Endothelial cell of umbilical vein (primary cell): ENCODE results near the gene ZNF26. TPM values are rescaled to one million over a fixed set of nuclear protein-coding genes. Genes with fewer than 3 reads are reported as not detected.

ENCODE experiments used
- BruUV-seq: library from RNA; stranded (reverse); fragments of 400-500 nt; replicated peaks from 2 replicates; lab custom pipeline; 2021; lab: Mats Ljungman, UMichigan
- CTCF ChIA-PET: fragments of 300-600, 350-600 bp; sonication (Branson Sonifier 250); formaldehyde crosslinking; loops from one replicate; lab custom pipeline; 2021; ENCODE audit warnings: antibody characterized with exemption, inconsistent platforms; lab: Charles Lee
- POLR2A ChIA-PET: fragments of 300-600, 350-600 bp; sonication (Branson Sonifier 250); formaldehyde crosslinking; loops from one replicate; lab custom pipeline; 2021; ENCODE audit warnings: antibody characterized with exemption, inconsistent platforms; lab: Charles Lee
- DNase-seq: peaks from one replicate; pipeline ENCODE4 v3.0.0-alpha.2; 2011; ENCODE audit warnings: low read depth, low spot score
- FAIRE-seq: peaks from 2 replicates; lab custom pipeline; 2011; peaks lifted over from hg19 to GRCh38; lab: Jason Lieb, UNC
- H2AFZ ChIP-seq: 2 replicates; pipeline ENCODE4 v1.6.0; 2012; ENCODE audit warnings: low read depth, low read length, control low read depth, inconsistent platforms
- H3K27ac ChIP-seq: 2 replicates; pipeline ENCODE4 v1.5.1; 2011; ENCODE audit warnings: low read depth, mild to moderate bottlenecking, control low read depth, low read length, moderate library complexity; ENCODE audit not compliant: insufficient read depth
- H3K27me3 ChIP-seq, 2 experiments: 2 replicates each; pipeline versions ENCODE4 v1.6.0 to v1.6.1; 2011; ENCODE audit warnings: low read length in 2 of 2, mixed read lengths in 1 of 2; ENCODE audit not compliant: control insufficient read depth in 2 of 2, insufficient read depth in 2 of 2
- H3K36me3 ChIP-seq, 2 experiments: 2 replicates in 1 of 2; 3 replicates in 1 of 2; pipeline ENCODE4 v1.5.1; 2011; ENCODE audit warnings: low read length in 2 of 2, mild to moderate bottlenecking in 1 of 2, moderate library complexity in 1 of 2; ENCODE audit not compliant: control insufficient read depth in 2 of 2, insufficient read depth in 2 of 2; ENCODE audit errors: extremely low read depth in 1 of 2
- H3K4me1 ChIP-seq: 3 replicates; pipeline ENCODE4 v1.5.1; 2011; ENCODE audit warnings: mild to moderate bottlenecking, low read length; ENCODE audit not compliant: control insufficient read depth, insufficient read depth; ENCODE audit errors: extremely low read depth
- H3K4me2 ChIP-seq: 2 replicates; pipeline ENCODE4 v1.6.1; 2011; ENCODE audit warnings: low read length, control low read depth, mixed read lengths; ENCODE audit not compliant: insufficient read depth
- H3K4me3 ChIP-seq, 3 experiments: fragments of 200-600 bp in 1 of 3; sonication (generic), shearing (Covaris generic) in 1 of 3; replicated peaks in 1 of 3; 2 replicates each; pipeline ENCODE4 v1.5.1; 2011 to 2016; ENCODE audit warnings: control low read depth in 3 of 3, low read length in 3 of 3, mild to moderate bottlenecking in 2 of 3, inconsistent platforms in 1 of 3, low read depth in 1 of 3, moderate library complexity in 1 of 3; ENCODE audit not compliant: insufficient read depth in 1 of 3
- H3K79me2 ChIP-seq: 2 replicates; pipeline ENCODE4 v1.6.0; 2012; ENCODE audit warnings: low read length, inconsistent platforms; ENCODE audit not compliant: control insufficient read depth, insufficient read depth
- H3K9ac ChIP-seq: replicated peaks from 2 replicates; pipeline ENCODE3; 2011; ENCODE audit warnings: low read length, control low read depth; ENCODE audit not compliant: insufficient read depth; ENCODE audit errors: extremely low read depth
- H3K9me1 ChIP-seq: replicated peaks from 3 replicates; pipeline ENCODE4 v1.6.0; 2011; ENCODE audit warnings: mild to moderate bottlenecking, low read length; ENCODE audit not compliant: control insufficient read depth, insufficient read depth; ENCODE audit errors: extremely low read depth
- H3K9me3 ChIP-seq: replicated peaks from 2 replicates; pipeline ENCODE4 v1.5.1; 2012; ENCODE audit warnings: low read length, inconsistent platforms; ENCODE audit not compliant: control insufficient read depth, insufficient read depth
- H4K20me1 ChIP-seq: replicated peaks from 2 replicates; pipeline ENCODE3; 2011; ENCODE audit warnings: mild to moderate bottlenecking, low read length; ENCODE audit not compliant: control insufficient read depth, insufficient read depth; ENCODE audit errors: extremely low read depth
- GATA2 ChIP-seq: IDR thresholded peaks from 2 replicates; pipeline ENCODE4 v1.7.0; 2011; ENCODE audit warnings: low read depth, mild to moderate bottlenecking, moderate library complexity, mixed read lengths, low read length; ENCODE audit not compliant: insufficient read length, insufficient read depth
- JUN ChIP-seq: IDR thresholded peaks from 2 replicates; pipeline ENCODE4 v1.6.1; 2011; ENCODE audit warnings: borderline replicate concordance, low read depth; ENCODE audit not compliant: insufficient read length, insufficient read depth
- MAX ChIP-seq: IDR thresholded peaks from 2 replicates; pipeline ENCODE4 v1.6.1; 2011; ENCODE audit not compliant: insufficient read depth, insufficient read length
- MYC ChIP-seq: IDR thresholded peaks from one replicate; pipeline ENCODE4 v1.6.1; 2011; ENCODE audit warnings: mild to moderate bottlenecking, low read depth, low read length
- POLR2A ChIP-seq: IDR thresholded peaks from 2 replicates; pipeline ENCODE4 v1.6.1; 2012; ENCODE audit warnings: low read depth, mild to moderate bottlenecking, control low read depth, low read length
- POLR2AphosphoS5 ChIP-seq: IDR thresholded peaks from 2 replicates; pipeline ENCODE4 v1.6.1; 2012; ENCODE audit warnings: low read depth, mild to moderate bottlenecking, control low read depth, low read length, moderate library complexity; ENCODE audit not compliant: insufficient read depth
- dilution Hi-C: fragments of 300-500 bp; cut with MboI; formaldehyde crosslinking; loops from one replicate; pipeline ENCODE4 v1.15.0; 2019; ENCODE audit warnings: low sequenced_read_pairs; ENCODE audit not compliant: extremely low pct_ligation_motif_present
- intact Hi-C: fragments of 100-400 bp; cut with micrococcal nuclease; formaldehyde crosslinking; loops from one replicate; pipeline ENCODE4 v1.10.0; 2022
- polyA plus RNA-seq, 4 experiments: library from polyadenylated mRNA; depleted of rRNA in 3 of 4; stranded (reverse) in 3 of 4; unstranded in 1 of 4; fragments of >200 nt; gene quantifications; 2 replicates each; pipeline versions ENCODE4 v1.2.1 to v1.2.3, GENCODE V29; 2011 to 2012; ENCODE audit warnings: missing spikeins in 1 of 4
- total RNA-seq: library from RNA; stranded (reverse); gene quantifications from 2 replicates; pipeline ENCODE4 v1.2.3, GENCODE V29; 2021

The ZNF26 gene
- total and polyA plus RNA-seq, 2 donors (not counting 3 experiments of a cell fraction or from before 2014, with no cell fraction given): 5.9 to 11.1 TPM

DNA sequence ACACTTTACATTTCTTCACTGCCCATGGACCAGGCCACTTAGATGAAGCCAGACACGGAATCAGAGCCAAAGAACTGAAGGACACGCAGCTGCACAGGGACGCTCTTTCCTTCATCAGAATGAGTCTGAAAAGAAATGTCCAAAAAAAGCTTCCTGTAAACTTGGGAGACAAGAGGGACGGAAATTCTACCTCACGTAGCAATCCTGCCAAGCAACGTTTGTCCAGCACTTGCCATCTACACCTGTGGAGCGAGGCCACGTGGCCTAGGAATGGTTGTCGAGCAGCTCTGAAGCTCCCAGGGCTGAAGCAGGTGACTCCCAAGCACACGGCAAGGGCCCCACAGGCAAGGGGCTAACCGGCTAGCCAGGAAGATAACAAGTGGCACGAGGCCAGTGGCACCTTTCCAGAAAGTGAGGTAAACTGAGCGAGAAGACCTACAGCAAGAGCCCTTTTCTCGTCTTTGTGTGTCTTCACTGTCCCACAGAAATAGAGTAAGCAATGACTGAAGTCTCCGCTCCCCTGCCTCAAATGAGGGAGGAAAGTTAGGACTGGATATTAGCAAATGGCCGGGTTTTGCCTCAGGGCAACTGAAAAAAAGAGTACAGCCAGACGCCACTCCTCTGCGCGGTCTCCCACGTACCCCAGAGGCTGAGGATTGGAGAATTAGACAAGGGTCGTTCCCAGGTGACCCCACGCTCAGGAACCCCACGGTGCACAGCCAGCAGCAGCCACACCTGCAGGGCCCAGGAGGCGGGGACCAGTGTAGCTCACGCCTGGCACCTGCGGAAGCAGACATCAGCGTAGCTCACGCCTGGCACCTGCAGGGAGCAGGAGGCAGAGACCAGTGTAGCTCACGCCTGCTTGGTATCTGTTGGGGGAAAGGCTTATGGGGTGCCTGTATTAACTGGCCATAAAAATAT is 37.8 kb upstream of the ZNF26 start:
- no peak overlapping the region for H3K4me2 ChIP-seq
- H3K9me3 ChIP-seq: peaks cover 3% of the 10 kb centered on the region
- H3K9me1 ChIP-seq: no peaks in the 10 kb centered on the region
- no peak overlapping the region for H3K9ac ChIP-seq
- no peak overlapping the region for H3K27ac ChIP-seq
- H3K27me3 ChIP-seq: no peaks in the 10 kb centered on the region
- H3K79me2 ChIP-seq: peaks cover 14% of the 10 kb centered on the region
- ChIA-PET CTCF (no interaction called here), POLR2A (no interaction called here)
- no peak overlapping the region for H3K4me3 ChIP-seq
- DNase-seq (no peak), FAIRE-seq (no peak)
- H2AFZ ChIP-seq: no peak overlapping the region
- dilution Hi-C loops: no loop called here
- TF ChIP-seq POLR2AphosphoS5 (no peak), GATA2 (no peak), JUN (no peak), MAX (no peak), MYC (no peak), POLR2A (no peak)
- peaks cover 0 to 12% of the 10 kb centered on the region in 2 experiments for H3K36me3 ChIP-seq
- H4K20me1 ChIP-seq: no peaks in the 10 kb centered on the region
- no peaks in the 10 kb centered on the region for H3K4me1 ChIP-seq
- no TSS peak for BruUV-seq
- intact Hi-C loops: no loop called here
